Measurements from ENCODE around the gene ANKRD2. TPM values are rescaled to one million over a fixed set of nuclear protein-coding genes. Genes with fewer than 3 reads are reported as not detected.
A peak's percentile ranks its signal among the peaks of the same experiment; 100 is the strongest.

The ANKRD2 gene
- total RNA-seq, 1 donor from 2014 or later, result not detected

GRCh38 chr10:97587183-97587582, 14.6 kb downstream of the ANKRD2 start:
- no peaks in the 10 kb centered on the region for H3K27me3 Mint-ChIP-seq (ENCODE audit: low read depth)
- no peak for DNase-seq (ENCODE audit: low read depth, low spot score)
- H3K27ac Mint-ChIP-seq (ENCODE audit: unreplicated experiment), result no peak overlapping the region
- peaks cover 11% of the 10 kb centered on the region for H3K4me1 Mint-ChIP-seq
- no peak for TF ChIP-seq CTCF (conservative IDR thresholded peaks at IDR 0.05)
- no peaks in the 10 kb centered on the region for H3K9me3 Mint-ChIP-seq
- no peaks in the 10 kb centered on the region for H3K36me3 Mint-ChIP-seq (ENCODE audit: low read depth)
- H3K4me3 Mint-ChIP-seq, result no peak overlapping the region

DNA sequence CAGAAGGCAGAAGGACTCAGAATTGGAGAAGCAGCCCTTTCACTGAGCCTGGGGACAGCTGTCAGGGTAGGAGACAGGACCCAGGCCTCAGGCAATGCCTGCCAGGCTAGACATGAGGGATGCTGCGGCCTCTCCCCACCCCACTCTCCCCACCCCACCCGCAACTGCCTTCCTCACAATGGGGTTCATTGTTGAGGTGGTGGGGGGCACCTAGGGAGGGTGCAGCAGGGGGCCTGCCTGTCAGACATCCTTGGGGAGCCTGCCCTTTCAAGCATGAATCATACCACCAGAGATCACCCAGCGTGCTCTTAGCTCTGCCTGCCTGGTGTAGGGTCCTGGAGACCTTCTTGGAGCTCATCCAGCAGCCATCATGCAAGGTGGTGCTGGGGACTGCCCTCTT, 16.9 kb downstream of the ANKRD2 start, which contains the start of gene C10orf62:
Gene C10orf62 (plus strand): TSS at position 243 of the 400 bp plus-strand sequence. CDS start 177 bp downstream, outside the sequence.
- Mint-ChIP-seq H3K4me3 (no peak within 1 kb of the TSS), H3K27me3 (ENCODE audit: low read depth) (no peaks in the 10 kb centered on the region), H3K36me3 (ENCODE audit: low read depth) (no peaks in the 10 kb centered on the region), H3K27ac (ENCODE audit: unreplicated experiment) (peak within 1 kb of the TSS; percentile 75), H3K9me3 (no peaks in the 10 kb centered on the region), H3K4me1 (peaks cover 9% of the 10 kb centered on the region)
- DNase-seq (ENCODE audit: low read depth, low spot score), result no peak
- TF ChIP-seq CTCF (conservative IDR thresholded peaks at IDR 0.05), result no peak

DNA sequence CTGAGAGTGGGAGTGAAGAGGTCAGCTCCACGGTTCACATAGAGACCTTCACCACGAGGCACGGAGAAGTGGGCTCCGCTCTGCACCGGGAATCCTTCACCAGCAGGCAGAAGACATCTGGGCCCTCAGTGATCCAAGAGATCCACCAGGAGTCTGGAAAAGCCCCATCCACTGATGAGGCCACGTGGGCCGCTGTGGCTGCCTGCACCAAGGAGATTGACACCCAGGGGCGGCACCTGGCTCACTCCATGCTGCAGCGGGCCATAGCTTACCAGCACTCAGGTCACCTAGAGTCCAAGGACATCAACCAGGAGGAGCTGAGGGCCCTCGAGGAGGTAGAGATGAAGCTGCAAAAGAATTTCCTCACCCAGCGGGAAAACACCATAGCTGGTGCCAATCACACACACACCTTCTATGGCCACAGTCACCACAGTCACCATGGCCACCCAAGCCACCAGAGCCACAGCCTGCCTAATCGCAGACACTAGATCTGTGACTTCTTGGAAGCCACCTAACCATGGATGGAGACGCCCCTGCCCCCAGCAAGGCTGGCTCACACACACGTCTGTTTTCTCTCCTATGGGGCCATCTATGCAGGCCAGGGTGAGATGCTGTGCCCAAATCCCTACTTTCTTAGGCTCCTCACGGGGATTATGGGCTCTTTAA, 17.6 kb downstream of the ANKRD2 start:
- no peaks in the 10 kb centered on the region for H3K36me3 Mint-ChIP-seq (ENCODE audit: low read depth)

GRCh38 chr10:97590748-97591495, 18.3 kb downstream of the ANKRD2 start:
- H3K27me3 Mint-ChIP-seq (ENCODE audit: low read depth), result no peaks in the 10 kb centered on the region
- H3K4me1 Mint-ChIP-seq, result no peaks in the 10 kb centered on the region
- DNase-seq (ENCODE audit: low read depth, low spot score), result no peak
- no peak overlapping the region for H3K27ac Mint-ChIP-seq (ENCODE audit: unreplicated experiment)
- no peak for TF ChIP-seq CTCF (conservative IDR thresholded peaks at IDR 0.05)
- no peak overlapping the region for H3K4me3 Mint-ChIP-seq
- H3K36me3 Mint-ChIP-seq (ENCODE audit: low read depth), result no peaks in the 10 kb centered on the region
- no peaks in the 10 kb centered on the region for H3K9me3 Mint-ChIP-seq

More for the DNA sequence above, 17.6 kb downstream of the ANKRD2 start:
- Mint-ChIP-seq H3K9me3 (no peaks in the 10 kb centered on the region), H3K27me3 (ENCODE audit: low read depth) (no peaks in the 10 kb centered on the region), H3K4me3 (no peak overlapping the region), H3K27ac (ENCODE audit: unreplicated experiment) (peak overlapping the region; percentile 75), H3K4me1 (peaks cover 6% of the 10 kb centered on the region)
- no peak for TF ChIP-seq CTCF (conservative IDR thresholded peaks at IDR 0.05)
- DNase-seq (ENCODE audit: low read depth, low spot score), result no peak

GRCh38 chr10:97593421-97593820, 20.8 kb downstream of the ANKRD2 start:
- TF ChIP-seq CTCF (conservative IDR thresholded peaks at IDR 0.05), result no peak
- no peak for DNase-seq (ENCODE audit: low read depth, low spot score)
- H3K27ac Mint-ChIP-seq (ENCODE audit: unreplicated experiment), result no peak overlapping the region
- H3K4me3 Mint-ChIP-seq, result no peak overlapping the region
- H3K36me3 Mint-ChIP-seq (ENCODE audit: low read depth), result no peaks in the 10 kb centered on the region
- H3K4me1 Mint-ChIP-seq, result no peaks in the 10 kb centered on the region
- no peaks in the 10 kb centered on the region for H3K9me3 Mint-ChIP-seq
- no peaks in the 10 kb centered on the region for H3K27me3 Mint-ChIP-seq (ENCODE audit: low read depth)
